Vein endothelial cell (primary cell): Measurements from ENCODE around the gene FBLN1. TPM values are rescaled to one million over a fixed set of nuclear protein-coding genes. Genes with fewer than 3 reads are reported as not detected.

Source experiments
- small RNA-seq: library from RNA; depleted of rRNA; stranded (forward); fragments of <200 nt; gene quantifications from one replicate; pipeline ENCODE3, GENCODE V24; 2012
- total RNA-seq: library from RNA; depleted of rRNA; stranded (reverse); fragments of >200 nt; gene quantifications from 2 replicates; pipeline ENCODE4 v1.2.3, GENCODE V29; 2012

Gene FBLN1
- 0.29 and 0.65 TPM in 2 replicates for total RNA-seq

GRCh38 chr22:45502215-45503049 is at the start of gene FBLN1:
FBLN1 (plus strand) TSS chr22:45502883; CDS start chr22:45502986, 103 bp downstream.

Small RNA genes lying within 50 kb of the gene (small RNA-seq; reads per million reads assigned to genes)
- not detected for gene RNU6-1161P

Other genes with a start within 250 kb of the FBLN1 start
- gene UPK3A, start 217.9 kb upstream of the FBLN1 start, total RNA-seq = not detected in 2 replicates
- 11.1 and 51.6 TPM in 2 replicates for gene FAM118A, start 192.9 kb upstream of the FBLN1 start, total RNA-seq
- gene SMC1B, start 89.3 kb upstream of the FBLN1 start, total RNA-seq = not detected in 2 replicates
- gene RIBC2, start 89.2 kb upstream of the FBLN1 start, total RNA-seq = 0.38 TPM in 1 of 2 replicates, not detected in the other
- gene ATXN10, start 169.0 kb downstream of the FBLN1 start, total RNA-seq = 41.8 and 65.2 TPM in 2 replicates